ENCODE data around the gene HELLS.

- TF ChIP-seq CTCF (IDR thresholded peaks at IDR 0.05; ENCODE audit: control extremely low read depth in 1 of 3, insufficient read depth in 1 of 3, low read depth in 1 of 3, low read length in 3 of 3), result peak in 1 of 3 experiments; percentile 55; a peak in 2 of 4 replicates
- TF ChIP-seq POLR2A (IDR thresholded peaks at IDR 0.05; ENCODE audit: control extremely low read depth in 1 of 2, low read depth in 2 of 2, low read length in 2 of 2), result no peak
- no peak for TF ChIP-seq POLR2AphosphoS5 (IDR thresholded peaks at IDR 0.05; ENCODE audit: low read depth, low read length)
- TF ChIP-seq RFX5 (IDR thresholded peaks at IDR 0.05; ENCODE audit: borderline replicate concordance, low read depth, low read length), result no peak
- TF ChIP-seq EZH2 (IDR thresholded peaks at IDR 0.05; ENCODE audit: low read depth, low read length, severe bottlenecking), result no peak
- TF ChIP-seq RAD21 (IDR thresholded peaks at IDR 0.05 in 1 of 2, conservative IDR thresholded peaks at IDR 0.05 in 1 of 2; ENCODE audit: low read depth in 2 of 2, low read length in 2 of 2), result peak; percentile 49 to 56
- TF ChIP-seq SP1 (IDR thresholded peaks at IDR 0.05; ENCODE audit: low read depth, low read length), result no peak
- no peak for TF ChIP-seq SRF (IDR thresholded peaks at IDR 0.05; ENCODE audit: low read depth, low read length)
- TF ChIP-seq SUZ12 (IDR thresholded peaks at IDR 0.05; ENCODE audit: low read length), result no peak
Measured at GRCh38 chr10:94500063-94500462, 45.5 kb upstream of the HELLS start.

Measured in H1 (cell line).